ENCODE data around the gene HPCAL1. TPM values are rescaled to one million over a fixed set of nuclear protein-coding genes. Genes with fewer than 3 reads are reported as not detected.

HPCAL1 gene
- total and polyA plus RNA-seq, 2 donors (not counting 3 experiments of a cell fraction or from before 2014, with no cell fraction given), result 56.5 to 77.4 TPM

GRCh38 chr2:10293603-10294002 is 9.1 kb upstream of the HPCAL1 start:
- no peaks in the 10 kb centered on the region for H3K36me3 ChIP-seq (ENCODE audit: control insufficient read depth in 2 of 2, extremely low read depth in 1 of 2, insufficient read depth in 2 of 2, low read length in 2 of 2)
- no peak overlapping the region for H2AFZ ChIP-seq (ENCODE audit: low read depth, low read length)
- H3K4me1 ChIP-seq (ENCODE audit: control insufficient read depth, extremely low read depth, insufficient read depth, low read length), result peaks cover 13% of the 10 kb centered on the region
- no TSS peak for BruUV-seq (replicated peaks)
- no peak overlapping the region for H3K4me2 ChIP-seq (ENCODE audit: insufficient read depth, low read length)
- ChIA-PET POLR2A (no interaction called here), CTCF (no interaction called here)
- TF ChIP-seq EZH2 (IDR thresholded peaks at IDR 0.05; ENCODE audit: borderline replicate concordance, low read depth, low read length, severe bottlenecking), result no peak
- TF ChIP-seq MAX (IDR thresholded peaks at IDR 0.05; ENCODE audit: insufficient read depth, insufficient read length), result no peak
- TF ChIP-seq POLR2A (IDR thresholded peaks at IDR 0.05; ENCODE audit: low read depth, low read length), result no peak
- no peak for TF ChIP-seq FOS (IDR thresholded peaks at IDR 0.05; ENCODE audit: borderline replicate concordance, insufficient read depth, low read length)
- no peak for TF ChIP-seq POLR2AphosphoS5 (IDR thresholded peaks at IDR 0.05; ENCODE audit: insufficient read depth, low read depth, low read length)
- TF ChIP-seq CTCF (IDR thresholded peaks at IDR 0.05; ENCODE audit: extremely low read depth in 1 of 2, insufficient read depth in 1 of 2, low read depth in 1 of 2, low read length in 2 of 2), result no peak
- no peak for TF ChIP-seq GATA2 (IDR thresholded peaks at IDR 0.05; ENCODE audit: insufficient read depth, insufficient read length, low read depth, low read length)
- no peak for TF ChIP-seq JUN (IDR thresholded peaks at IDR 0.05; ENCODE audit: borderline replicate concordance, insufficient read depth, insufficient read length, low read depth)
- TF ChIP-seq MYC (IDR thresholded peaks at IDR 0.05; ENCODE audit: low read depth, low read length), result no peak
- FAIRE-seq (no peak), DNase-seq (ENCODE audit: low read depth, low spot score) (no peak)
- intact Hi-C loops (cut with micrococcal nuclease) (no loop called here), dilution Hi-C loops (cut with MboI; ENCODE audit: extremely low pct_ligation_motif_present, low sequenced_read_pairs) (no loop called here)
- H3K9me1 ChIP-seq (replicated peaks; ENCODE audit: control insufficient read depth, extremely low read depth, insufficient read depth, low read length), result no peaks in the 10 kb centered on the region
- no peaks in the 10 kb centered on the region for H3K79me2 ChIP-seq (ENCODE audit: control insufficient read depth, insufficient read depth, low read length)
- no peaks in the 10 kb centered on the region for H4K20me1 ChIP-seq (replicated peaks; ENCODE audit: control insufficient read depth, extremely low read depth, insufficient read depth, low read length)
- no peak overlapping the region for H3K4me3 ChIP-seq (replicated peaks in 1 of 3; ENCODE audit: insufficient read depth in 1 of 3, low read depth in 1 of 3, low read length in 3 of 3)
- H3K27me3 ChIP-seq (ENCODE audit: control insufficient read depth in 2 of 2, insufficient read depth in 2 of 2, low read length in 2 of 2), result no peaks in the 10 kb centered on the region
- no peaks in the 10 kb centered on the region for H3K9me3 ChIP-seq (replicated peaks; ENCODE audit: control insufficient read depth, insufficient read depth, low read length)
- H3K27ac ChIP-seq (ENCODE audit: insufficient read depth, low read depth, low read length), result no peak overlapping the region
- no peak overlapping the region for H3K9ac ChIP-seq (replicated peaks; ENCODE audit: extremely low read depth, insufficient read depth, low read length)

Data from endothelial cell of umbilical vein (primary cell).